Loucy (cell line): Measurements from ENCODE around the gene MRPL18.

ENCODE experiments used
- CTCF ChIP-seq: fragments of 200-600 bp; sonication (generic); conservative IDR thresholded peaks from 2 replicates; pipeline ENCODE4 v1.5.1; 2014; ENCODE audit warnings: mild to moderate bottlenecking, antibody characterized with exemption, low read length
- EZH2phosphoT487 ChIP-seq: fragments of 200-600 bp; IDR thresholded peaks from 2 replicates; pipeline ENCODE4 v1.6.1; 2018; ENCODE audit warnings: antibody characterized with exemption, mild to moderate bottlenecking, moderate library complexity, borderline replicate concordance

- TF ChIP-seq CTCF (no peak), EZH2phosphoT487 (no peak)
These were observed 29.6 kb upstream of the MRPL18 start for GRCh38 chr6:159760602-159761057.
